GM06990 (cell line): ENCODE measurements around the gene MAU2.
"Not testable (repeated sequence)": the region's sequence is repeated elsewhere in the genome, so short reads cannot be mapped to it uniquely, and the experiment has no call there.

Experiments
- DNase-seq: peaks from one replicate; pipeline ENCODE4 v3.0.0-alpha.2; 2011; ENCODE audit not compliant: insufficient read length; ENCODE audit errors: extremely low read depth
- H3K27me3 ChIP-seq: replicated peaks from 2 replicates; pipeline ENCODE4 v1.6.0; 2011; ENCODE audit warnings: low read length; ENCODE audit not compliant: control insufficient read depth, insufficient read depth
- H3K36me3 ChIP-seq: 2 replicates; pipeline ENCODE4 v1.5.1; 2011; ENCODE audit warnings: low read length; ENCODE audit not compliant: control insufficient read depth, insufficient read depth
- H3K4me3 ChIP-seq: replicated peaks from 2 replicates; pipeline ENCODE4 v1.5.1; 2011; ENCODE audit warnings: low read depth, mild to moderate bottlenecking, control low read depth, low read length
- TF ChIP-seq, protein P1 (sequence below): IDR thresholded peaks from 2 replicates; pipeline ENCODE4 v1.5.1; 2011; ENCODE audit warnings: low read length, control low read depth, mild to moderate bottlenecking, inconsistent platforms; ENCODE audit not compliant: insufficient read depth, poor library complexity, severe bottlenecking

The MAU2 gene

DNA sequence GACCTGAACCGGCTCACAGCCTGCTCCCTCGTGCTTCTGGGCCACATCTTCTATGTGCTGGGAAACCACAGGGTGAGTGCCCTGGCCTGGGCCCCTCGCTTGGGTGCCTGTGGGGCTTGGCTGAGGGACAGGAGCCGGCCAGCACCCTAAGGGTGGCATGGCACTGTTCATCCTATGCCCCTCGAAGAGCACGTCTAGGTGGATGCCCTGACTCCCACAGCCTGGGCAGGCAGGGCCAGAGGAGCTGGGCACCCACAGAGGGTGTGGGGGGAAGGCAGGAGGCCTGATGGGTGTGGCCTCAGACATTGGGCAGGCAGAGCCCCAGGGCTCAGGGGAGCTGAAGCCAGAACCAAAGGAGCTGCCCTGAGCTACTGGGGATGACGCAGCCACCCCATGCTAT lies 28.7 kb downstream of the MAU2 start:
- H3K36me3 ChIP-seq, result peaks cover 61% of the 10 kb centered on the region
- DNase-seq, result no peak
- no peaks in the 10 kb centered on the region for H3K27me3 ChIP-seq
- TF ChIP-seq, protein P1, sequence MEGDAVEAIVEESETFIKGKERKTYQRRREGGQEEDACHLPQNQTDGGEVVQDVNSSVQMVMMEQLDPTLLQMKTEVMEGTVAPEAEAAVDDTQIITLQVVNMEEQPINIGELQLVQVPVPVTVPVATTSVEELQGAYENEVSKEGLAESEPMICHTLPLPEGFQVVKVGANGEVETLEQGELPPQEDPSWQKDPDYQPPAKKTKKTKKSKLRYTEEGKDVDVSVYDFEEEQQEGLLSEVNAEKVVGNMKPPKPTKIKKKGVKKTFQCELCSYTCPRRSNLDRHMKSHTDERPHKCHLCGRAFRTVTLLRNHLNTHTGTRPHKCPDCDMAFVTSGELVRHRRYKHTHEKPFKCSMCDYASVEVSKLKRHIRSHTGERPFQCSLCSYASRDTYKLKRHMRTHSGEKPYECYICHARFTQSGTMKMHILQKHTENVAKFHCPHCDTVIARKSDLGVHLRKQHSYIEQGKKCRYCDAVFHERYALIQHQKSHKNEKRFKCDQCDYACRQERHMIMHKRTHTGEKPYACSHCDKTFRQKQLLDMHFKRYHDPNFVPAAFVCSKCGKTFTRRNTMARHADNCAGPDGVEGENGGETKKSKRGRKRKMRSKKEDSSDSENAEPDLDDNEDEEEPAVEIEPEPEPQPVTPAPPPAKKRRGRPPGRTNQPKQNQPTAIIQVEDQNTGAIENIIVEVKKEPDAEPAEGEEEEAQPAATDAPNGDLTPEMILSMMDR, result no peak
- no peak overlapping the region for H3K4me3 ChIP-seq

- not testable (repeated sequence) for H3K4me3 ChIP-seq, H3K27me3 ChIP-seq, DNase-seq
- H3K36me3 ChIP-seq, result peaks cover 61% of the 10 kb centered on the region
These were observed 30.1 kb downstream of the MAU2 start for GRCh38 chr19:19350756-19351155.

DNA sequence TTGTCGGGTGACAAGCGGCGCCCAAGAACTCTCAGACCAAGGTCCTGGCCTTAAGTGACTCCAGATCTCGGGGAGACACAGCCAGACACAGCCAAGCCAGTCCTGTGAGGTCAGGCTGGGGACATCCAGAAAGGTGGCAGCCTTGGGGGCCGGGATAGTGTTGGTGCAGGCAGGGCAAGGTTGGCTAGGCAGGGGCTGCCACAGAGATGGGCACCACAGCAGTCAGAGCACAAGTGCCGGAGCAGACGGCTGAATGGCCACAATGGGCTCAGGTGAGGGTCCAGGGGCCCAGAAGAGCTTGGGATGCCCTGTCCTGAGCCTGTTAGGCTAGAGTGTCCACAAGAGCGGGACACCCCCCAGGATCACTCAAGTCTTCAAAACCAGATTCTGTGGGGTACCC lies 32.2 kb downstream of the MAU2 start:
- no peak overlapping the region for H3K4me3 ChIP-seq
- DNase-seq, result no peak
- TF ChIP-seq, protein P1, result no peak
- H3K36me3 ChIP-seq, result peaks cover 52% of the 10 kb centered on the region
- H3K27me3 ChIP-seq, result no peaks in the 10 kb centered on the region

- H3K27me3 ChIP-seq, result no peaks in the 10 kb centered on the region
- no peak for DNase-seq
- TF ChIP-seq, protein P1, result no peak
- H3K36me3 ChIP-seq, result peaks cover 49% of the 10 kb centered on the region
- H3K4me3 ChIP-seq, result no peak overlapping the region
These were observed 33.4 kb downstream of the MAU2 start for GRCh38 chr19:19354007-19354406.

DNA sequence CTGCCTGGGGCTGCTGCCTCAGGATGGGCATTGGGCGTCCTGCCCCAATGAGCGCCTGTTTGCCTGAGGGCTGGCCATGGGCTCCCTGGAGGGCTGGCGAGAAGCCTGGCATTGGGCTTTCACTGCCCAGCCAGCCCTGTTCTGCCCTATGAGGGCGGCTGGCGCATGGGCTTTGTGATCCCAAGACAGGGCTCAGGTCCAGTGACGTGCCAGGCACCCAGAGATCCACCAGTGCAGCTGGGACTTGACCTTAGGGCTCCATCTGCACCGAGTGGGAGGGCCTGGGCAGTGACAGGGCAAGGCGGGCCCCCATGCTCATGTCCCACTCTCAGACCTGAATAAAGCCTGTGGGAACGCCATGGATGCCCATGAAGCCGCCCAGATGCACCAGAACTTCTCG lies 34.3 kb downstream of the MAU2 start:
- Histone ChIP-seq H3K36me3 (peaks cover 42% of the 10 kb centered on the region), H3K27me3 (no peaks in the 10 kb centered on the region), H3K4me3 (no peak overlapping the region)
- DNase-seq, result no peak
- TF ChIP-seq, protein P1, result no peak

- Histone ChIP-seq H3K4me3 (no peak overlapping the region), H3K27me3 (no peaks in the 10 kb centered on the region), H3K36me3 (peaks cover 42% of the 10 kb centered on the region)
- TF ChIP-seq, protein P1, result no peak
- no peak for DNase-seq
These were observed 35.0 kb downstream of the MAU2 start for GRCh38 chr19:19355606-19356139.
